Germinal center (tissue), 1 donor: ENCODE measurements around the gene S100A12.

Source experiments
- DNase-seq: peaks from one replicate; pipeline ENCODE4 v3.0.0; 2012; ENCODE audit warnings: mixed read lengths, low spot score

The S100A12 gene

DNA sequence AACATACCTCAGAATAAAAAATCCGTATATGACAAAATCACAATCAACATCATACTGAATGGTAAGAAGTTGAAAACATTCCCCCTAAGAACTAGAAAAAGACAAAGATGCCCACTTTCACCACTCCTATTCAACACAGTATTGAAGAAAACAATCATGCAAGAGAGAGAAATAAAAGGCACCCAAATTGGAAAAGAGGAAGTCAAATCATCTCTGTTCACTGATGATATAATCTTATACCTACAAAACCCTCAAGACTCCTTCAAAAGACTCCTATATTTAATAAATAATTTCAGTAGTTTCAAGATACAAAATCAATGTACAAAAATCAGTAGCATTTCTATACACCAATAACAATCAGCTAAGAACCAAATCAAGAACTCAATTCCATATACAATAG is 41.5 kb downstream of the S100A12 start:
- no peak for DNase-seq

DNA sequence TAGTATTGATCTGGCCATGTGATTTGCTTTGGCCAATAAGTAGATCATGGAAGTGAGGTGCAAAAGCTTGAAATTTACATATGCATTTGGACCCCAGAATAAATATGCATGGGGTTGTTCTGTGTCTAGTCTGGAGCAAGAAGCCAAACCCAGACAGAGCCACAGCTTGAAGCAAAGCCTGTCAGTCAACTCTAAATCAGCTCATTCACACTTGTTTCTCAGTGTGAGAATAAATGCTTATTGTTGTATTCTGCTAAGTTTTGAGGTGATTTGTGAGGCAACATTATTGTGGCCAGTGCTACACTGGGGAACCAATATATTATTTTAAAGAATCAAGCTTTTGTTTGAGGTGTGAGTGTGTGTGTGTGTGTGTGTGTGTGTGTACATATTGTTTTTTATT is 50.5 kb downstream of the S100A12 start:
- DNase-seq, result no peak
